GM12874 (cell line): ENCODE results near the gene CHIC1.

ENCODE experiments used
- TF ChIP-seq, protein P1 (sequence below): IDR thresholded peaks from 2 replicates; pipeline ENCODE4 v1.5.1; 2011; ENCODE audit warnings: low read depth, mild to moderate bottlenecking, control low read depth, low read length, moderate library complexity; ENCODE audit not compliant: insufficient read depth

CHIC1 gene

DNA sequence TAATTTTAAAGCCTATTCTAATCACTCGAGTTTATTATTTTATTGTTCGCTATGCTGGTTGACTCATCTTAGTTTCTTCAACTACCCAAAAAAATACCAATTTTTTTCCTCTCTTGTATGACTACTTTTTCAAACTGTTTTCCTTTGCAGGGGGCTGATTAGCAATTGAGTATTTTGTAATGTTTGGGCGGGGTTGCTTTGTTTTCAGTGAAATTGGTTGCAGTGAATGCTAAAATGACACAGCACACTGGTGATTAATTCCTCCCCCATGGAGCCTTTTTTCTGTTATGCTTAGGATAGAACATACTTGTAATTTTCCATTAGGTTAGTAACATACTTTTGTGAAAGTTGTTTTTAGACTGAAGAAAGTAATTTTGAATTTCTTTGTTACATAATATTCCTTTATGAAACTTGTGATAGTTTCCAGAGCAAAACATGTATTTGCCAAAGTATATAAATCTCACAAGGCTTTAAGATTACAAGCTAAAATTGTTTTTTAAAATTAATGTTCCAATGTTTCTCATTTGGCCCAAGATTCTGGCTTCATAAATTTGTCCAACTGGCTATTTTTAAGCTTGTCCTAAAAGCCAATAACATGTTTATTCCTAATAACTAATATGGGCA, 120.4 kb downstream of the CHIC1 start:
- TF ChIP-seq, protein P1, sequence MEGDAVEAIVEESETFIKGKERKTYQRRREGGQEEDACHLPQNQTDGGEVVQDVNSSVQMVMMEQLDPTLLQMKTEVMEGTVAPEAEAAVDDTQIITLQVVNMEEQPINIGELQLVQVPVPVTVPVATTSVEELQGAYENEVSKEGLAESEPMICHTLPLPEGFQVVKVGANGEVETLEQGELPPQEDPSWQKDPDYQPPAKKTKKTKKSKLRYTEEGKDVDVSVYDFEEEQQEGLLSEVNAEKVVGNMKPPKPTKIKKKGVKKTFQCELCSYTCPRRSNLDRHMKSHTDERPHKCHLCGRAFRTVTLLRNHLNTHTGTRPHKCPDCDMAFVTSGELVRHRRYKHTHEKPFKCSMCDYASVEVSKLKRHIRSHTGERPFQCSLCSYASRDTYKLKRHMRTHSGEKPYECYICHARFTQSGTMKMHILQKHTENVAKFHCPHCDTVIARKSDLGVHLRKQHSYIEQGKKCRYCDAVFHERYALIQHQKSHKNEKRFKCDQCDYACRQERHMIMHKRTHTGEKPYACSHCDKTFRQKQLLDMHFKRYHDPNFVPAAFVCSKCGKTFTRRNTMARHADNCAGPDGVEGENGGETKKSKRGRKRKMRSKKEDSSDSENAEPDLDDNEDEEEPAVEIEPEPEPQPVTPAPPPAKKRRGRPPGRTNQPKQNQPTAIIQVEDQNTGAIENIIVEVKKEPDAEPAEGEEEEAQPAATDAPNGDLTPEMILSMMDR, result no peak

DNA sequence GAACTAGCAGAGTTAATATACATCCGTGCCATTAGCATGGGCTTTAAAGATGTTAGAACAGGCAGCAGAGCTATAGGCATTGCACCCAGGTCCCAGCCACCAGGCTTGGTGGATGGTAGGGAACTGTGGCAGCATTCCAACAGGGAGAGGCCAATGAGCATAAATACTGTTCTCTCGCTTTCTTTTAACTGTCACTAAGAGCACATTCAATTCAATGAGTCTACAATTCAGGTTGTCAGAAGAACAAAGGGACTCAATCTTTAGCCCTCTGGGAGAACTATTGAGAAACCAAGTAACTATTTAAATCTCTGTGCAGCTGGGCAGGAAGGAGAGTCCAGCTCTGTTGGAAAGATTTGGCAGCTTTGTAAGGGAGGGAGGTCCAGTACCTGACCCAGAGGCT, 165.6 kb downstream of the CHIC1 start:
- TF ChIP-seq, protein P1, result no peak
